Ishikawa (cell line): ENCODE measurements around the gene NRG2.

ENCODE experiments used
- CEBPB ChIP-seq: IDR thresholded peaks from 2 replicates; pipeline ENCODE4 v1.6.1; 2012
- CREB1 ChIP-seq: IDR thresholded peaks from 2 replicates; pipeline ENCODE4 v1.6.1; 2012; ENCODE audit warnings: low read depth
- EGR1 ChIP-seq: IDR thresholded peaks from 2 replicates; pipeline ENCODE4 v1.6.1; 2012
- EP300 ChIP-seq: IDR thresholded peaks from 2 replicates; pipeline ENCODE4 v1.6.1; 2012; ENCODE audit warnings: borderline replicate concordance
- FOXM1 ChIP-seq: IDR thresholded peaks from 2 replicates; pipeline ENCODE4 v1.6.1; 2012; ENCODE audit warnings: low read depth, borderline replicate concordance
- MAX ChIP-seq: IDR thresholded peaks from 2 replicates; pipeline ENCODE4 v1.6.1; 2012
- NFIC ChIP-seq: IDR thresholded peaks from 2 replicates; pipeline ENCODE4 v1.6.1; 2012
- RAD21 ChIP-seq: IDR thresholded peaks from 2 replicates; pipeline ENCODE4 v1.6.1; 2012; ENCODE audit warnings: low read depth
- REST ChIP-seq: IDR thresholded peaks from 2 replicates; pipeline ENCODE4 v1.6.1; 2012; ENCODE audit warnings: low read depth, mild to moderate bottlenecking
- TAF1 ChIP-seq: IDR thresholded peaks from 2 replicates; pipeline ENCODE4 v1.6.1; 2012; ENCODE audit warnings: low read depth, mild to moderate bottlenecking
- TCF12 ChIP-seq: IDR thresholded peaks from 2 replicates; pipeline ENCODE4 v1.6.1; 2012; ENCODE audit warnings: low read depth
- TEAD4 ChIP-seq: IDR thresholded peaks from 2 replicates; pipeline ENCODE4 v1.6.1; 2012
- USF1 ChIP-seq: IDR thresholded peaks from 2 replicates; pipeline ENCODE4 v1.6.1; 2012
- YY1 ChIP-seq: IDR thresholded peaks from 2 replicates; pipeline ENCODE4 v1.6.1; 2012; ENCODE audit warnings: low read depth
- ZBTB7A ChIP-seq: IDR thresholded peaks from 2 replicates; pipeline ENCODE4 v1.6.1; 2012; ENCODE audit warnings: low read depth

The NRG2 gene

DNA sequence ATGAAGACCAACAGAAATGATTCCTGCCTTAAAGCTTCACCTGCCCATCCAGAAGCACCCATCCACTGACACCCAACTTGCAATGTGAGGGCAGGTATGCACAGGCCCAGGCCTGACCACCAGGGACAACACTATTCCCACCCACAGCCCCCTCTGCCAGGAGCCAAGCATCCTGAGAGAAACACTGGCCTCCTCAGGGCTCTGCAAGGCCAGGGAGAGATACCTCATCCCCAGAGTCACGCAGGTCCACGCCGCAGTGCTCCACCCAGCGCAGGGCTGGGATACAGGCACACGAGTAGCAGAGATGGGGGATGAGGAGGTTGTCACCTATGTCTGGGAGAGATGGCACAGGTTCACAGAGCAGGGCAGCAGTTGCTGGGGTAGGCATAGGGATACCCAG, 148.1 kb downstream of the NRG2 start:
- TF ChIP-seq TCF12 = no peak
- no peak for TF ChIP-seq CEBPB
- no peak for TF ChIP-seq FOXM1
- TF ChIP-seq EGR1 = no peak
- no peak for TF ChIP-seq YY1
- no peak for TF ChIP-seq MAX
- no peak for TF ChIP-seq TAF1

GRCh38 chr5:139893873-139894272, 149.2 kb downstream of the NRG2 start:
- no peak for TF ChIP-seq ZBTB7A

DNA sequence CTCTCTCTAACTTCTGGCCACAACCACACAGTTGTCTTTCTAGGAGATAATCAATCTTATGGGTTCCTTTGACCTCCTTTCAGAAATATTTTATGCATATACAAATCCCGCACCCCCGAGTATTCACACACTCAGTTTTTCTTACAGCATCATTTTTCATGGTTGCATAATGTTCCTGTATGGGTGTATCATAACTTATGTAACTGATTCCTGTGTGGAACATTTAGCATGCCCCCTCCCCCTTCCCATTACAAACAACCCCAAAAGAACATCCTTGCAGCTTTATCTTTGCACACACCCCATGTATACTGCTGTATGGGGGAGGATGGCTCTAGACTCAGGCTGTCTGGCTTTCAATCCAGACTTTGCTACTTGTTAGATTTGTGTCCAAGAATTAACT, 153.7 kb downstream of the NRG2 start:
- no peak for TF ChIP-seq EGR1
- no peak for TF ChIP-seq YY1
- no peak for TF ChIP-seq RAD21
- no peak for TF ChIP-seq TAF1
- TF ChIP-seq TEAD4 = no peak
- TF ChIP-seq TCF12 = no peak
- TF ChIP-seq FOXM1 = no peak
- no peak for TF ChIP-seq EP300
- TF ChIP-seq USF1 = no peak
- no peak for TF ChIP-seq NFIC
- no peak for TF ChIP-seq MAX
- no peak for TF ChIP-seq CEBPB
- TF ChIP-seq CREB1 = no peak
- TF ChIP-seq REST = no peak

- TF ChIP-seq CREB1 = no peak
- TF ChIP-seq YY1 = no peak
- TF ChIP-seq CEBPB = no peak
- TF ChIP-seq RAD21 = no peak
- no peak for TF ChIP-seq MAX
- TF ChIP-seq EGR1 = no peak
- no peak for TF ChIP-seq FOXM1
- TF ChIP-seq TCF12 = no peak
- TF ChIP-seq EP300 = no peak
- no peak for TF ChIP-seq TAF1
These were observed 154.7 kb downstream of the NRG2 start for GRCh38 chr5:139888370-139888769.

DNA sequence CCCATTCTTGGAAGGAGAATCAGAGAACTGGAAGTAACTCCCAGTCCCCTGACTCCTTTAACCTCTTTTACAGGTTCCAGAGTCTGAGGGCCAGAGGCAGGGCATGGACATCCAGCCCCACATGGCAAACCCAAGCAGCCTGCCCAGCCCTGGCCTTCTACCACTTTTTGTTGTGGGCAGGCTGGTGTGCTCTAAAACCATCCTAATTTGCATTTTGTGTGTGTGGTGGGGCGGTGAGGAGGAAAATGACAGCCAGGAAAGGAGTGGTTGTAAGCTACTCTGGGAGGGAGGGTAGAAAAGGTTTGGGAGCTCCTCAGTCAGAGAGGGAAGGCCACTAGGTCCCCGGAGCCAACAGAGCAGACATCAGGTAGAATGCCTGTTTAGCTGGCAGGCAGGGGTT, 156.9 kb downstream of the NRG2 start:
- no peak for TF ChIP-seq MAX
- no peak for TF ChIP-seq REST
- TF ChIP-seq EP300 = no peak
- no peak for TF ChIP-seq RAD21
- no peak for TF ChIP-seq TCF12
- TF ChIP-seq ZBTB7A = no peak
- no peak for TF ChIP-seq CREB1
- no peak for TF ChIP-seq FOXM1

DNA sequence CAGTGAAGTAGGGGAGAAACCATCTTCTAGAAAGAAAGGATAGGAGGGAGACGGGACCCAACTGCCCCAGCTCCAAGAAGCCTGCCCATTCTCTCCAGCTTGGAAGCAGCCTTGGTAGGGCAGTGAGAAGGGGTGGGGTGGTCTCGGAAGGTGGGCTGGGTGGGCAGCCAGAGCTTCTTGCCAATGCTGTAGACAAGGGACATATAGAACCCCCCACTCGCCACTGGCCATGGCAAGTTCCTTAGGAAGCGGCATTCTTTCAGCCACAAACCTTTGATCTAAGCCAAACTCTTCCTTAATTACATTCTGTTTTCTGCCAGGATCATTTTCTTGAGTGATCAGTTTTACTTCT, 157.3 kb downstream of the NRG2 start:
- TF ChIP-seq RAD21 (no peak), TAF1 (no peak), ZBTB7A (no peak), EP300 (no peak), EGR1 (no peak), CREB1 (no peak), TEAD4 (no peak), FOXM1 (no peak), REST (no peak), TCF12 (no peak), YY1 (no peak)
